Esophagus muscularis mucosa (tissue), 4 donors: ENCODE measurements around the gene SPG11. TPM values are rescaled to one million over a fixed set of nuclear protein-coding genes. Genes with fewer than 3 reads are reported as not detected.

Experiments used
- DNase-seq: peaks from one replicate; pipeline ENCODE4 v3.0.0-alpha.2; 2017; ENCODE audit errors: extremely low spot score
- H3K27ac ChIP-seq, 4 donors: fragments of 200-600 bp; sonication (generic); replicated peaks in 1 of 4; 1 replicate in 3 of 4; 2 replicates in 1 of 4; pipeline ENCODE4 v1.5.1; 2016 to 2019; ENCODE audit warnings: mild to moderate bottlenecking in 1 of 4
- H3K27me3 ChIP-seq, 4 donors: fragments of 200-600 bp; sonication (generic); one replicate each; pipeline versions ENCODE4 v1.5.1 to v1.6.0; 2016 to 2019
- H3K36me3 ChIP-seq, 4 donors: fragments of 200-600 bp; sonication (generic); one replicate each; pipeline ENCODE4 v1.5.1; 2016 to 2019
- H3K4me1 ChIP-seq, 4 donors: fragments of 200-600 bp; sonication (generic); one replicate each; pipeline ENCODE4 v1.5.1; 2016 to 2019
- H3K4me3 ChIP-seq, 4 donors: fragments of 200-600 bp; sonication (generic); 1 replicate in 2 of 4; 2 replicates in 2 of 4; pipeline ENCODE4 v1.5.1; 2016 to 2019; ENCODE audit warnings: mild to moderate bottlenecking in 4 of 4, moderate library complexity in 1 of 4
- H3K9me3 ChIP-seq, 4 donors: fragments of 200-600 bp; sonication (generic); 1 replicate in 3 of 4; 2 replicates in 1 of 4; pipeline ENCODE4 v1.5.1; 2016 to 2019
- EP300 ChIP-seq: sonication (generic); formaldehyde crosslinking; IDR thresholded peaks from one replicate; pipeline ENCODE4 v1.6.1; 2017; ENCODE audit warnings: antibody characterized with exemption
- POLR2A ChIP-seq: fragments of 450-650 bp; IDR thresholded peaks from one replicate; pipeline ENCODE4 v1.6.1; 2017; ENCODE audit warnings: antibody characterized with exemption, moderate library complexity, mild to moderate bottlenecking, low read depth
- POLR2AphosphoS5 ChIP-seq, 2 donors: sonication (generic); formaldehyde crosslinking; IDR thresholded peaks; one replicate each; pipeline ENCODE4 v1.6.1; 2017; ENCODE audit warnings: antibody characterized with exemption in 2 of 2
- WGBS: methylation state at CpG from one replicate; pipeline ENCODE4 v1.1.5; 2018; 5-methylcytosine and 5-hydroxymethylcytosine counted together
- intact Hi-C: fragments of 100-400 bp; cut with DNase I; formaldehyde crosslinking; loops from one replicate; pipeline ENCODE4 v1.15.1; 2023
- total RNA-seq, 4 donors: library from RNA; depleted of rRNA; stranded (reverse); fragments of >200 nt; gene quantifications; one replicate each; pipeline versions ENCODE4 v1.1.0 to v1.2.1, GENCODE V29; 2016
- TF ChIP-seq, protein P1 (sequence below), 3 experiments: fragments of 200-600 bp in 2 of 3; fragments of 450-650 bp in 1 of 3; sonication (generic) in 2 of 3; IDR thresholded peaks; one replicate each; pipeline ENCODE4 v1.5.1; 2017 to 2019; ENCODE audit warnings: antibody characterized with exemption in 3 of 3, mild to moderate bottlenecking in 2 of 3, moderate library complexity in 1 of 3

SPG11 gene
- total RNA-seq, 4 donors from 2014 or later: 40.4 to 80.6 (median 55.2) TPM

DNA sequence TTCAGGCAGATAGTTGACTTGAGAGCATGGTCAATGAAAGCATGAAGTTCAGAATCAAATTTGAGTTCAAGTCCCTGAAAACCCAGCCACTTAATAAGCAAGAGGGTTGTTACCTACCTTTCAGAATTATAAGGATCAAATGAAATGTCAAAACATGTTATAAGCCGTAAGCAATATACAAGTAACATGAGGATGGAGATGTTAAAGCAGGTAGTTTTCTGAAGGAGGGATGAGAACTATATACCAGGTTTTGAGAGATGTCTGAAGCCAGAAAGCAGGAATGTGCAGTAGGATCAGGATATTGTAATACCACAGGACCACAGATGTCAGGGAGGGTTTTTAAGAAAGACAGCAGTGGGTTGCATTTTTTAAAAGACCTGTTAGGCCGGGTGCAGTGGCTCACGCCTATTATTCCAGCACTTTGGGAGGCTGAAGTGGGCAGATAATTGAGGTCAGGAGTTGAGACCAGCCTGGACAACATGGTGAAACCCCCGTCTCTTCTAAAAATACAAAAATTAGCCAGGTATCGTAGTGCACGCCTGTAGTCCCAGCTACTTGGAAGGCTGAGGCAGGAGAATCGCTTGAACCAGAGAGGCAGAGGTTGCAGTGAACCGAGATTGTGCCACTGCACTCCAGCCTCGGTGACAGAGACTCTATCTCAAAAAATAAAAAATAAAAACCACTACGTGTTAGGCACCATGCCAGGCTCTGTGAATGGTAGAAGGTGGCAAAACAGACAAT lies 133.4 kb downstream of the SPG11 start:
- no peak overlapping the region for H3K27ac ChIP-seq
- no peaks in the 10 kb centered on the region for H3K9me3 ChIP-seq
- peaks cover 1 to 5% (median 2%) of the 10 kb centered on the region in 4 donors for H3K4me1 ChIP-seq
- intact Hi-C loops: no loop called here
- H3K4me3 ChIP-seq: no peak overlapping the region
- peaks cover 0 to 32% (median 6%) of the 10 kb centered on the region in 4 donors for H3K36me3 ChIP-seq
- 85% methylated on average over 10 of the region's 10 CpGs for WGBS
- DNase-seq: no peak
- H3K27me3 ChIP-seq: no peaks in the 10 kb centered on the region
- TF ChIP-seq, protein P1, sequence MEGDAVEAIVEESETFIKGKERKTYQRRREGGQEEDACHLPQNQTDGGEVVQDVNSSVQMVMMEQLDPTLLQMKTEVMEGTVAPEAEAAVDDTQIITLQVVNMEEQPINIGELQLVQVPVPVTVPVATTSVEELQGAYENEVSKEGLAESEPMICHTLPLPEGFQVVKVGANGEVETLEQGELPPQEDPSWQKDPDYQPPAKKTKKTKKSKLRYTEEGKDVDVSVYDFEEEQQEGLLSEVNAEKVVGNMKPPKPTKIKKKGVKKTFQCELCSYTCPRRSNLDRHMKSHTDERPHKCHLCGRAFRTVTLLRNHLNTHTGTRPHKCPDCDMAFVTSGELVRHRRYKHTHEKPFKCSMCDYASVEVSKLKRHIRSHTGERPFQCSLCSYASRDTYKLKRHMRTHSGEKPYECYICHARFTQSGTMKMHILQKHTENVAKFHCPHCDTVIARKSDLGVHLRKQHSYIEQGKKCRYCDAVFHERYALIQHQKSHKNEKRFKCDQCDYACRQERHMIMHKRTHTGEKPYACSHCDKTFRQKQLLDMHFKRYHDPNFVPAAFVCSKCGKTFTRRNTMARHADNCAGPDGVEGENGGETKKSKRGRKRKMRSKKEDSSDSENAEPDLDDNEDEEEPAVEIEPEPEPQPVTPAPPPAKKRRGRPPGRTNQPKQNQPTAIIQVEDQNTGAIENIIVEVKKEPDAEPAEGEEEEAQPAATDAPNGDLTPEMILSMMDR (IDR thresholded peaks at IDR 0.05): no peak
- TF ChIP-seq EP300 (no peak), POLR2A (no peak), POLR2AphosphoS5 (IDR thresholded peaks at IDR 0.05) (no peak)

GRCh38 chr15:44527241-44527640 lies 136.2 kb downstream of the SPG11 start:
- WGBS: 90% methylated on average over 2 of the region's 2 CpGs
- H3K9me3 ChIP-seq: no peaks in the 10 kb centered on the region
- intact Hi-C loops: no loop called here
- H3K4me1 ChIP-seq: no peaks in the 10 kb centered on the region
- H3K36me3 ChIP-seq: peaks cover 7 to 41% (median 23%) of the 10 kb centered on the region in 4 donors
- no peak overlapping the region for H3K4me3 ChIP-seq
- TF ChIP-seq POLR2A (no peak), EP300 (no peak), POLR2AphosphoS5 (IDR thresholded peaks at IDR 0.05) (no peak)
- TF ChIP-seq, protein P1 (IDR thresholded peaks at IDR 0.05): no peak
- H3K27ac ChIP-seq: no peak overlapping the region
- H3K27me3 ChIP-seq: no peaks in the 10 kb centered on the region
- DNase-seq: no peak

GRCh38 chr15:44525018-44525417 lies 138.4 kb downstream of the SPG11 start:
- peaks cover 13 to 49% (median 40%) of the 10 kb centered on the region in 4 donors for H3K36me3 ChIP-seq
- intact Hi-C loops: no loop called here
- 95% methylated on average over 1 of the region's 1 CpG for WGBS

GRCh38 chr15:44519537-44519936 lies 143.9 kb downstream of the SPG11 start:
- intact Hi-C loops: no loop called here
- Histone ChIP-seq H3K4me3 (no peak overlapping the region), H3K9me3 (no peaks in the 10 kb centered on the region), H3K27me3 (no peaks in the 10 kb centered on the region), H3K4me1 (no peaks in the 10 kb centered on the region), H3K36me3 (peaks cover 22 to 76% (median 51%) of the 10 kb centered on the region in 4 donors), H3K27ac (no peak overlapping the region)
- DNase-seq: no peak
- TF ChIP-seq, protein P1 (IDR thresholded peaks at IDR 0.05): no peak
- TF ChIP-seq EP300 (no peak), POLR2A (no peak), POLR2AphosphoS5 (IDR thresholded peaks at IDR 0.05) (no peak)
- 89% methylated on average over 6 of the region's 6 CpGs for WGBS

More at GRCh38 chr15:44525018-44525417, 138.4 kb downstream of the SPG11 start:
- no peaks in the 10 kb centered on the region for H3K4me1 ChIP-seq
- H3K4me3 ChIP-seq: no peak overlapping the region
- no peak for DNase-seq
- TF ChIP-seq POLR2AphosphoS5 (IDR thresholded peaks at IDR 0.05) (no peak), POLR2A (no peak), EP300 (no peak)
- TF ChIP-seq, protein P1 (IDR thresholded peaks at IDR 0.05): no peak
- H3K27ac ChIP-seq: no peak overlapping the region
- H3K9me3 ChIP-seq: no peaks in the 10 kb centered on the region
- H3K27me3 ChIP-seq: no peaks in the 10 kb centered on the region
